Right renal cortex interstitium (tissue), 3 donors: ENCODE data around the gene PARP12. TPM values are rescaled to one million over a fixed set of nuclear protein-coding genes. Genes with fewer than 3 reads are reported as not detected.

Experiments
- polyA plus RNA-seq, 3 donors: library from polyadenylated mRNA; unstranded; fragments of 120-200 nt; gene quantifications; one replicate each; pipeline ENCODE4 v1.2.1, GENCODE V29; 2013; ENCODE audit not compliant: insufficient read length in 3 of 3

The PARP12 gene
- polyA plus RNA-seq, 3 donors = 14.3 to 16.4 (median 14.5) TPM

Other genes starting within 250 kb of the PARP12 start
- gene TBXAS1, start 233.7 kb downstream of the PARP12 start, polyA plus RNA-seq = 10 to 100 TPM; 25.6 to 26.7 (median 26.5) TPM
- gene KDM7A, start 114.0 kb upstream of the PARP12 start, polyA plus RNA-seq = 10 to 100 TPM; 11.8 to 12.4 (median 11.8) TPM